Lung (tissue), 12 donors: ENCODE measurements around the gene PC. TPM values are rescaled to one million over a fixed set of nuclear protein-coding genes. Genes with fewer than 3 reads are reported as not detected.
A peak's percentile ranks its signal among the peaks of the same experiment; 100 is the strongest.

Experiments used
- ATAC-seq: fragments of 200-7000 bp; cut with Tn5 transposase; one replicate; pipeline ENCODE4 v1.9.1; 2020; ENCODE audit warnings: moderate number of reproducible peaks; ENCODE audit not compliant: insufficient read depth, low FRiP score
- DNase-seq, 3 donors: peaks; one replicate each; pipeline ENCODE4 v3.0.0-alpha.2; 2013 to 2017
- H3K27ac ChIP-seq, 2 donors: one replicate each; pipeline ENCODE4 v1.5.1; 2013; ENCODE audit warnings: mild to moderate bottlenecking in 2 of 2, moderate library complexity in 2 of 2, control low read depth in 1 of 2, inconsistent platforms in 1 of 2, low read depth in 1 of 2, low read length in 1 of 2
- H3K27me3 ChIP-seq, 3 donors: one replicate each; pipeline ENCODE4 v1.5.1; 2013; ENCODE audit warnings: low read length in 2 of 3; ENCODE audit not compliant: control insufficient read depth in 3 of 3, insufficient read depth in 3 of 3
- H3K36me3 ChIP-seq, 4 donors: one replicate each; pipeline ENCODE4 v1.5.1; 2013; ENCODE audit warnings: low read length in 4 of 4, mild to moderate bottlenecking in 1 of 4, moderate library complexity in 1 of 4; ENCODE audit not compliant: control insufficient read depth in 4 of 4, insufficient read depth in 4 of 4
- H3K4me1 ChIP-seq, 5 donors: one replicate each; pipeline ENCODE4 v1.5.1; 2013; ENCODE audit warnings: low read length in 5 of 5, mild to moderate bottlenecking in 2 of 5, moderate library complexity in 1 of 5; ENCODE audit not compliant: control insufficient read depth in 5 of 5, insufficient read depth in 5 of 5
- H3K4me3 ChIP-seq: one replicate; pipeline ENCODE4 v1.5.1; 2013; ENCODE audit warnings: mild to moderate bottlenecking, control low read depth, moderate library complexity
- H3K9ac ChIP-seq, 2 donors: one replicate each; pipeline ENCODE4 v1.5.1; 2013; ENCODE audit warnings: low read length in 2 of 2, control low read depth in 1 of 2; ENCODE audit not compliant: insufficient read depth in 1 of 2
- H3K9me3 ChIP-seq, 4 donors: one replicate each; pipeline ENCODE4 v1.5.1; 2013; ENCODE audit warnings: low read length in 3 of 4, mild to moderate bottlenecking in 1 of 4, moderate library complexity in 1 of 4; ENCODE audit not compliant: control insufficient read depth in 4 of 4, insufficient read depth in 3 of 4
- CTCF ChIP-seq: IDR thresholded peaks from 2 replicates; pipeline ENCODE4 v1.5.1; 2012; ENCODE audit warnings: mild to moderate bottlenecking; ENCODE audit errors: control extremely low read depth, extremely low read depth
- WGBS, 2 donors: extraction: QIAGEN DNeasy Blood & Tissue Kit; methylation state at CpG; one replicate each; pipeline ENCODE4 v1.1.7; 2013; 5-methylcytosine and 5-hydroxymethylcytosine counted together
- polyA plus RNA-seq, 2 donors: library from polyadenylated mRNA; stranded (reverse); fragments of 200-250 nt; gene quantifications; one replicate each; pipeline ENCODE4 v1.2.1, GENCODE V29; 2013
- total RNA-seq, 2 donors: library from RNA; depleted of rRNA in 1 of 2; stranded (reverse); fragments of >200 nt in 1 of 2; gene quantifications; one replicate each; pipeline ENCODE4 v1.2.1, GENCODE V29; 2014 to 2021
- donor health status: control.
- donor health status: control.
- donor health status: Bipolar disorder and iron deficiency.
- donor health status: healthy.
- donor health status: DM: yes; HTN: yes; CAD: no.

The PC gene
- total and polyA plus RNA-seq, 4 donors: 5.5 to 32.5 (median 12.0) TPM

- no peak overlapping the region for H3K27ac ChIP-seq
- no peaks in the 10 kb centered on the region for H3K27me3 ChIP-seq
- H3K4me1 ChIP-seq: peaks cover 0 to 9% (median 0%) of the 10 kb centered on the region in 5 donors
- H3K9ac ChIP-seq: no peak overlapping the region
- WGBS, 2 donors: 63 to 74% methylated on average over 14 of the region's 14 CpGs
- DNase-seq (no peak), ATAC-seq (no peak)
- H3K36me3 ChIP-seq: no peaks in the 10 kb centered on the region
- H3K9me3 ChIP-seq: no peaks in the 10 kb centered on the region
- TF ChIP-seq CTCF: no peak
- H3K4me3 ChIP-seq: no peak overlapping the region
These were observed 66.1 kb downstream of the PC start for GRCh38 chr11:66891851-66892660.

- no peaks in the 10 kb centered on the region for H3K36me3 ChIP-seq
- peaks cover 0 to 20% (median 6%) of the 10 kb centered on the region in 5 donors for H3K4me1 ChIP-seq
- no peaks in the 10 kb centered on the region for H3K27me3 ChIP-seq
- no peak for DNase-seq
- no peaks in the 10 kb centered on the region for H3K9me3 ChIP-seq
- no peak overlapping the region for H3K27ac ChIP-seq
- H3K4me3 ChIP-seq: no peak overlapping the region
- 84 to 85% methylated on average over 8 of the region's 8 CpGs for WGBS, 2 donors
- no peak overlapping the region for H3K9ac ChIP-seq
- no peak for TF ChIP-seq CTCF
- ATAC-seq: no peak
These were observed 68.2 kb downstream of the PC start for GRCh38 chr11:66889960-66890359.

- H3K36me3 ChIP-seq: no peaks in the 10 kb centered on the region
- 93 to 95% methylated on average over 10 of the region's 10 CpGs for WGBS, 2 donors
- H3K4me1 ChIP-seq: peaks cover 0 to 20% (median 6%) of the 10 kb centered on the region in 5 donors
- no peaks in the 10 kb centered on the region for H3K27me3 ChIP-seq
- H3K27ac ChIP-seq: no peak overlapping the region
- H3K9me3 ChIP-seq: no peaks in the 10 kb centered on the region
- TF ChIP-seq CTCF: no peak
- DNase-seq (no peak), ATAC-seq (no peak)
- no peak overlapping the region for H3K9ac ChIP-seq
- no peak overlapping the region for H3K4me3 ChIP-seq
These were observed 69.9 kb downstream of the PC start for GRCh38 chr11:66888282-66888681.

- no peak overlapping the region for H3K9ac ChIP-seq
- TF ChIP-seq CTCF: no peak
- peak; percentile 82 to 95 (median 88) for DNase-seq
- H3K9me3 ChIP-seq: no peaks in the 10 kb centered on the region
- no peaks in the 10 kb centered on the region for H3K36me3 ChIP-seq
- no peak for ATAC-seq
- H3K27me3 ChIP-seq: no peaks in the 10 kb centered on the region
- WGBS, 2 donors: 83 to 86% methylated on average over 11 of the region's 11 CpGs
- no peak overlapping the region for H3K4me3 ChIP-seq
- H3K4me1 ChIP-seq: peaks cover 0 to 26% (median 6%) of the 10 kb centered on the region in 5 donors
- H3K27ac ChIP-seq: no peak overlapping the region
These were observed 70.7 kb downstream of the PC start for GRCh38 chr11:66887526-66887925.
